AG04449 (cell line): ENCODE measurements around the gene PRR20G.

Experiments used
- CTCF ChIA-PET: fragments of 350-600 bp; formaldehyde crosslinking; extraction: SDS; loops from one replicate; lab custom pipeline; 2021; ENCODE audit warnings: antibody characterized with exemption; lab: Yijun Ruan, JAX
- POLR2A ChIA-PET: fragments of 400-600, 350-600 bp; formaldehyde crosslinking; extraction: SDS; loops from one replicate; lab custom pipeline; 2020; ENCODE audit warnings: antibody characterized with exemption, inconsistent platforms; lab: Yijun Ruan, JAX
- DNase-seq: peaks from one replicate; pipeline ENCODE4 v3.0.0-alpha.2; 2010; ENCODE audit warnings: low read depth, low spot score
- H3K4me3 ChIP-seq: 2 replicates; pipeline ENCODE4 v1.5.1; 2011; ENCODE audit warnings: low read depth, mild to moderate bottlenecking, control low read depth, low read length
- CTCF ChIP-seq: IDR thresholded peaks from one replicate; pipeline ENCODE4 v1.5.1; 2011; ENCODE audit warnings: mild to moderate bottlenecking, moderate library complexity, low read length, control low read depth, inconsistent platforms; ENCODE audit not compliant: insufficient read depth; ENCODE audit errors: missing control alignments

Gene PRR20G

GRCh38 chr3:127237835-127238234 is 50.0 kb downstream of the PRR20G start:
- ChIA-PET POLR2A (no interaction called here), CTCF (interaction anchor here (1.4 kb wide), 1 partner anchor 17 kb away, joined by 3 read pairs; no protein-coding TSS in a partner anchor)
- no peak overlapping the region for H3K4me3 ChIP-seq
- DNase-seq, result no peak
- no peak for TF ChIP-seq CTCF

GRCh38 chr3:127235706-127236105 is 52.1 kb downstream of the PRR20G start:
- H3K4me3 ChIP-seq, result no peak overlapping the region
- ChIA-PET POLR2A (no interaction called here), CTCF (no interaction called here)
- no peak for DNase-seq
- no peak for TF ChIP-seq CTCF

GRCh38 chr3:127234778-127235177 is 53.1 kb downstream of the PRR20G start:
- ChIA-PET CTCF (no interaction called here), POLR2A (no interaction called here)
- no peak overlapping the region for H3K4me3 ChIP-seq
- DNase-seq, result no peak
- no peak for TF ChIP-seq CTCF
